ENCODE results near the gene WNT4.

DNA sequence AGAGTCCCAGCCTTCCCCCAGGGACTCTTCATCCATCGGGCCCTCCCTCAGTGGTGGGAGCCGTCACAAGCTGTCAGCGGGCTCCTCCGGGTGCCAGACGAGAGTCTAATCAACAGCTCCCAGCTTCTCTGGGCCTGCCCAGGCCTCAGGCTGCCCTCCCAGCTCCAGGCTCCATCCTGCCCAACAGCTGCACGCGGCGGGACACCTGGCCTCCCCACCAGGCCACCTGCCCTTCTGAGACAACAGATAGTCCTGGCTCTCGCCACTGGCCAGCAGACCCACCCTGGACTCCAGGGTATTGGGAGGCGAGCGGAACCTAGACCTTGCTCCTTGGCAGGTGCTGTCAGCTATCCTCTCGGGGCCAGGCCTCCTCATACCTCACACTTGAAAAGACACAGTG, 3.1 kb downstream of the WNT4 start:
- no peak for TF ChIP-seq JUND (IDR thresholded peaks at IDR 0.05; ENCODE audit: low read depth, low read length)
- TF ChIP-seq TAF1 (IDR thresholded peaks at IDR 0.05; ENCODE audit: borderline replicate concordance, low read depth, low read length) = no peak
